ENCODE measurements around the gene FMNL2.

DNA sequence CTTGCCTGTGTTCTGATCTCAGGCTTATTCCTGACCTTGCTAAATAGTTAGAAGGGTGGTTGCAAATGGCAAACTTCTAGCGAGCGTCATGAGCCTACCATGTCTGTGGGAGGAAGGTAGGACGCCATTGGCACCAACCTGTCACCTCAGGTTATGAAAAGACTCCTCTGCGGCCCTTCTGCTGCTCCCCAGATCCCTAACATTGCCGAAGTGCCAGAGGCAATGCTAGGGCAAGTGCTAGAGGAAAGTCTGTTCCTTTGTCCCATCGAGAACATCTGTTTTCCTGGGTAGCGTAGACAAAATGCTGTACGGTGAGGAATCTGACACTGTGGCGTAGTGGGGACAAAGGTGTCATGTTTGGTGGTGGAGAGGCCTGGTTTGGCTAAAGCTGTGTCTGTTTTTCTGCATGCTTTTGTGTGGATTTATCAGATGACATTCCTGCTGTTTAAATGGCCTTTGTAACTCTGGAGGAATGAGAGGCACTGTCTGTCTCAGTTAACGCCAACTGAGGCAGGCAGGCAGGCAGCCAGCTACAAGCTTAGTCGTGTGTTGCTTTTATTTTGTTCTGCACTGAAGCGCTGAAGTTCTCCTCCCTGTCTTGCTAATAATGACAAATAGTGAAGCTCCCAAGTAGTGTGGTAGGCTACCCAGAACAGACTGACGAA is 288.2 kb downstream of the FMNL2 start:
- TF ChIP-seq ZNF664 (tag by site-specific recombination; IDR thresholded peaks at IDR 0.05) (no peak), ZFP41 (tag by site-specific recombination; IDR thresholded peaks at IDR 0.05; ENCODE audit: borderline replicate concordance) (no peak), SCRT2 (tag by site-specific recombination; IDR thresholded peaks at IDR 0.05) (no peak), ZNF404 (tag by site-specific recombination; IDR thresholded peaks at IDR 0.05) (no peak)
- TF ChIP-seq, protein P1, sequence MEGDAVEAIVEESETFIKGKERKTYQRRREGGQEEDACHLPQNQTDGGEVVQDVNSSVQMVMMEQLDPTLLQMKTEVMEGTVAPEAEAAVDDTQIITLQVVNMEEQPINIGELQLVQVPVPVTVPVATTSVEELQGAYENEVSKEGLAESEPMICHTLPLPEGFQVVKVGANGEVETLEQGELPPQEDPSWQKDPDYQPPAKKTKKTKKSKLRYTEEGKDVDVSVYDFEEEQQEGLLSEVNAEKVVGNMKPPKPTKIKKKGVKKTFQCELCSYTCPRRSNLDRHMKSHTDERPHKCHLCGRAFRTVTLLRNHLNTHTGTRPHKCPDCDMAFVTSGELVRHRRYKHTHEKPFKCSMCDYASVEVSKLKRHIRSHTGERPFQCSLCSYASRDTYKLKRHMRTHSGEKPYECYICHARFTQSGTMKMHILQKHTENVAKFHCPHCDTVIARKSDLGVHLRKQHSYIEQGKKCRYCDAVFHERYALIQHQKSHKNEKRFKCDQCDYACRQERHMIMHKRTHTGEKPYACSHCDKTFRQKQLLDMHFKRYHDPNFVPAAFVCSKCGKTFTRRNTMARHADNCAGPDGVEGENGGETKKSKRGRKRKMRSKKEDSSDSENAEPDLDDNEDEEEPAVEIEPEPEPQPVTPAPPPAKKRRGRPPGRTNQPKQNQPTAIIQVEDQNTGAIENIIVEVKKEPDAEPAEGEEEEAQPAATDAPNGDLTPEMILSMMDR (tag by site-specific recombination; IDR thresholded peaks at IDR 0.05): no peak

Data from HEK293 (cell line).